ENCODE measurements around the gene LINC00305.

- peak in 8 of 12 donors; percentile 8 to 48 (median 36) for TF ChIP-seq CTCF (IDR thresholded peaks at IDR 0.05)
- TF ChIP-seq POLR2A (IDR thresholded peaks at IDR 0.05), result no peak
Measured at GRCh38 chr18:64097497-64097896, 51.4 kb downstream of the LINC00305 start.

All from heart left ventricle (tissue), 13 donors.